ENCODE data around the gene TM9SF3.

Gene TM9SF3

GRCh38 chr10:96529634-96530279 is 57.1 kb downstream of the TM9SF3 start:
- Histone ChIP-seq H3K36me3 (ENCODE audit: control insufficient read depth, insufficient read depth, low read length, severe bottlenecking) (peaks cover 78% of the 10 kb centered on the region), H3K4me3 (ENCODE audit: low read length) (no peak overlapping the region), H3K9ac (ENCODE audit: low read length) (no peak overlapping the region), H3K27me3 (replicated peaks; ENCODE audit: control insufficient read depth, insufficient read depth, low read length) (no peaks in the 10 kb centered on the region), H3K4me1 (ENCODE audit: control insufficient read depth, insufficient read depth, low read length) (peaks cover 4% of the 10 kb centered on the region), H3K9me3 (ENCODE audit: control insufficient read depth, low read length) (no peaks in the 10 kb centered on the region)
- DNase-seq (ENCODE audit: low read depth), result no peak

- no peak overlapping the region for H3K9ac ChIP-seq (ENCODE audit: low read length)
- H3K27me3 ChIP-seq (replicated peaks; ENCODE audit: control insufficient read depth, insufficient read depth, low read length), result no peaks in the 10 kb centered on the region
- peak; percentile 7 for DNase-seq (ENCODE audit: low read depth)
- peaks cover 4% of the 10 kb centered on the region for H3K4me1 ChIP-seq (ENCODE audit: control insufficient read depth, insufficient read depth, low read length)
- no peak overlapping the region for H3K4me3 ChIP-seq (ENCODE audit: low read length)
- H3K36me3 ChIP-seq (ENCODE audit: control insufficient read depth, insufficient read depth, low read length, severe bottlenecking), result peaks cover 85% of the 10 kb centered on the region
- no peaks in the 10 kb centered on the region for H3K9me3 ChIP-seq (ENCODE audit: control insufficient read depth, low read length)
Measured at GRCh38 chr10:96524741-96525140, 62.1 kb downstream of the TM9SF3 start.

GRCh38 chr10:96517284-96517683 is 69.5 kb downstream of the TM9SF3 start:
- Histone ChIP-seq H3K27me3 (replicated peaks; ENCODE audit: control insufficient read depth, insufficient read depth, low read length) (no peaks in the 10 kb centered on the region), H3K9me3 (ENCODE audit: control insufficient read depth, low read length) (no peaks in the 10 kb centered on the region), H3K4me3 (ENCODE audit: low read length) (no peak overlapping the region), H3K9ac (ENCODE audit: low read length) (no peak overlapping the region), H3K36me3 (ENCODE audit: control insufficient read depth, insufficient read depth, low read length, severe bottlenecking) (peaks cover 48% of the 10 kb centered on the region), H3K4me1 (ENCODE audit: control insufficient read depth, insufficient read depth, low read length) (peaks cover 12% of the 10 kb centered on the region)
- DNase-seq (ENCODE audit: low read depth), result no peak

GRCh38 chr10:96516337-96516736 is 70.5 kb downstream of the TM9SF3 start:
- no peaks in the 10 kb centered on the region for H3K9me3 ChIP-seq (ENCODE audit: control insufficient read depth, low read length)
- no peak for DNase-seq (ENCODE audit: low read depth)
- peaks cover 12% of the 10 kb centered on the region for H3K4me1 ChIP-seq (ENCODE audit: control insufficient read depth, insufficient read depth, low read length)
- H3K9ac ChIP-seq (ENCODE audit: low read length), result no peak overlapping the region
- H3K36me3 ChIP-seq (ENCODE audit: control insufficient read depth, insufficient read depth, low read length, severe bottlenecking), result peaks cover 39% of the 10 kb centered on the region
- no peaks in the 10 kb centered on the region for H3K27me3 ChIP-seq (replicated peaks; ENCODE audit: control insufficient read depth, insufficient read depth, low read length)
- no peak overlapping the region for H3K4me3 ChIP-seq (ENCODE audit: low read length)

DNA sequence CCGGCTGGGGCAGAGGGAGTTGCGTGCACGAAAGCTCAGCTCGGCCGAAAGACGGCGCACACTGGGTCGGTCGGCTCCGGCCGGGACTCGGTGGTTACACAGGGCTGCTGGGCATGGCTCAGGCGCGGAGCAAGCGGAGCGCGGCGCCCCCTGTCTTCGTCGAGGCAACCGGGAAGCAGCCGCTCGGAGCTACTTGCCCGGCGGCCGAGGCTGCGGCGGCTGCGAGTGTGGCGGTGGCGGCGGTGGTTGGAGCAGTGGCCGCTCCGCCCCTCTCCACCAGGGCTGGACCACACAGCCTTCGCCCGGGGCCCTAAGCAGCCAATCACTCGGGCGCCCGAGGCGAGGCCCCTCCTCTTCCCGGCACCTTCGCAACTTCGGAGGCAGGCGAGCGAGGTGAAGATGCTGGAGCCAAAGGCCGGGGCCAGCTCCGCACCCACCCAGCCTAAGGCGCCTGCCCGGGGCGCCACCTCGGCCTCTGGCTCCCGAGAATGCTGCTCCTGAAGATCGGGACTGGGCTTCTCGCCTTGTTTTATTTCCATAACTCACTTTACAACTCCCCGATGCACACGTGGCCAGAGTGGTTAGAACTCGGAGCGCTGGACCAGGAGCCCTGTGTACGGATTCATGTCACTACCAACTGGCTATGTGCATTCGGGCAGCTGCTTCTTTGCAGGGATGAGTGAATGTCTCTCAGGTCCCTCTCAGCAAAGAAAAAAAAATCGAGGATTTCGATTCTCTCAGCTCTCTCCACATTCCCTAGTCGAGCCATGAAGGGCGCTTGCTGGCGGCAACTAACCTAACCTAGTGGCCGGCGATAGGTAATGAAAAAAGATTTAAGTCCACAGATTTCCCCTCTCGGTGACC is 72.9 kb downstream of the TM9SF3 start, which contains the start of gene TLL2:
Gene TLL2, minus strand, starts transcription at position 229 of the 864 bp plus-strand sequence. CDS start 241 bp downstream, outside the sequence.
- Histone ChIP-seq H3K9ac (ENCODE audit: low read length) (peak within 1 kb of the TSS; percentile 51), H3K4me3 (ENCODE audit: low read length) (peak within 1 kb of the TSS; percentile 78), H3K27me3 (replicated peaks; ENCODE audit: control insufficient read depth, insufficient read depth, low read length) (no peaks in the 10 kb centered on the region), H3K36me3 (ENCODE audit: control insufficient read depth, insufficient read depth, low read length, severe bottlenecking) (peaks cover 15% of the 10 kb centered on the region), H3K9me3 (ENCODE audit: control insufficient read depth, low read length) (no peaks in the 10 kb centered on the region), H3K4me1 (ENCODE audit: control insufficient read depth, insufficient read depth, low read length) (peaks cover 17% of the 10 kb centered on the region)
- DNase-seq (ENCODE audit: low read depth), result peak; percentile 95

- no peak for DNase-seq (ENCODE audit: low read depth)
- Histone ChIP-seq H3K27me3 (replicated peaks; ENCODE audit: control insufficient read depth, insufficient read depth, low read length) (no peaks in the 10 kb centered on the region), H3K9ac (ENCODE audit: low read length) (peak overlapping the region; percentile 51)
Measured at GRCh38 chr10:96513305-96513697, 73.5 kb downstream of the TM9SF3 start.

DNA sequence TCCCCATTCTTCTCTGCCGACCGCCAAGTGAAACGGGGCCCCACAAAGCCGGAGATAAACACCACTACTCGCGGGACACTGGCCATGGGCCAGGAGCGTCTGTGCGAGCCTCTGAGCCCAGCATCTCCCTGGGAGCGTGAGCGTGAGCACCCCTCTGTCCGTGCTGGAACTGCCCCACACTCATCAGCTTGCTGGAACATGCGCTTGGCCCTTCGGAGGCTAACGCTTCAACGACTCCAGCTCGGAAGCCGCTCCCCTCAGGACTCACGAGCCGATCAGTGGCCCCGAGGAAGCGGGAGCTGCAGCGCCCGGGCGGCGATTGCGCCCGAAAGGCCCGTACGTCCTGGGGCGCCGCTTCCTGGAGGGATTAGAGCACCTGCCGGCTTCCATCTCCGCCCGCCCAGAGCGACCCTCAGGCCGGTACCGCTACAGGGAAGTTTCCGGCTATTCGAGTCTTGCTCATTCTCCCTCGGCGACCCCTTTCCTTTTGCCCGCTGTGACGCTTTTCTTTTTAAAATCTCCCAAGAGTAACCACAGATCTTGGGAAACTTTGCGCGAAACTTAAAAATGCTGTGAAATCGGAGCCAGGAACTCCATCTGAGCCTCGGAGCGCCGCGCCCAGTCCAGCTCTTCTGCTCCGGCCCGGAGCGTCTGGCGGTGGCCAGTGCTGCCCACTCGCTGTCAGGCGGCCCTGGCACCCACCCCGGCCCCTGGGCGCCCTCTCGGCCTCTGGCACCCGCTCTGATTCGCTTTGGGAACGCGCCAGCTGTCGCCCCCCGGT is 74.1 kb downstream of the TM9SF3 start:
- DNase-seq (ENCODE audit: low read depth), result peak; percentile 77
- Histone ChIP-seq H3K9me3 (ENCODE audit: control insufficient read depth, low read length) (no peaks in the 10 kb centered on the region), H3K27me3 (replicated peaks; ENCODE audit: control insufficient read depth, insufficient read depth, low read length) (no peaks in the 10 kb centered on the region), H3K4me1 (ENCODE audit: control insufficient read depth, insufficient read depth, low read length) (peaks cover 21% of the 10 kb centered on the region), H3K36me3 (ENCODE audit: control insufficient read depth, insufficient read depth, low read length, severe bottlenecking) (peaks cover 4% of the 10 kb centered on the region), H3K9ac (ENCODE audit: low read length) (peak overlapping the region; percentile 51), H3K4me3 (ENCODE audit: low read length) (peak overlapping the region; percentile 78)

More at GRCh38 chr10:96513305-96513697, 73.5 kb downstream of the TM9SF3 start:
- peaks cover 10% of the 10 kb centered on the region for H3K36me3 ChIP-seq (ENCODE audit: control insufficient read depth, insufficient read depth, low read length, severe bottlenecking)
- H3K4me1 ChIP-seq (ENCODE audit: control insufficient read depth, insufficient read depth, low read length), result peaks cover 21% of the 10 kb centered on the region
- H3K4me3 ChIP-seq (ENCODE audit: low read length), result peak overlapping the region; percentile 78
- no peaks in the 10 kb centered on the region for H3K9me3 ChIP-seq (ENCODE audit: control insufficient read depth, low read length)

DNA sequence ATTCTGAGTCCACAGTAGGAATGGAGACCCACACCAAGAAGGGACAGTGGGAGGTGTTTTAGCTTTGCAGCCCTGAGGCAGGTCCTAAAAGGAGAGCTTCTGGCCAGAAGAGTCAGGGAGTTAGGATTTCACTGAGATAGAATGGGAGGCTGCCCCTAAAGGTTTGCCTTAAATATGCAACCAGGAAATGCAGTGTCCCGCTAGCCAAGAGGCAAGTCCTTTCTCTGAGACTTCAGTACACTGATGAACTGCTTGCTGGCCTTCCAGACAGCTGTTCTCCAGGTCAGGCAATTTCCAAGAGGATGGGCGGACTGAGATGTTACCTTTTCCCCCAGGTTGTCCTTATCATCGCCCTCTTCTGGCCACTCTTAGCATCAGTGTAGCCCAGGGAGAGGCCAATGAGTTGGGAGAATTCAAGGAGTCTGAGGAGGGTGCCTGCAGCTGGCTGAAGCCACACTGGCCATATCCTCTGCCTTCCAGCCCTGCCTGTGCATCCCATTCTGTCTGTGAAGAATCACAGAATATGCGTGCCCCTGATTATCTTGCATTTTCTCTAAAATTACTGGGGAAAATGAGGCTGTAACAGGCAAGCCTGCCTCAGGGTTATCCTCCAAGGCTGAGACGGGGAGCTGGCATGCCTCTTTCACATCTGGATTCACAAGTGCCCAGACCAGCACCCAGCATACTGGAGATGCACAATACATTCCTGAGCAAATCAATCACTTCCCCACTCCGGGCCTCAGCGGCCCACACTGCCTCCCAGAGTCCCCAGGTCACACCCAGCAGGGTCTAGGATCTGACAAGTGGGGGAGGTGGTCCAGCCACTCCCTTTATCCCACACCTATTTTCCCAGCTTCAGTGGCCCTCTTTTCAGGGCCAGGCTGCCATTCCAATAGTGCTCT is 75.5 kb downstream of the TM9SF3 start:
- DNase-seq (ENCODE audit: low read depth), result peak; percentile 32
- Histone ChIP-seq H3K27me3 (replicated peaks; ENCODE audit: control insufficient read depth, insufficient read depth, low read length) (no peaks in the 10 kb centered on the region), H3K4me3 (ENCODE audit: low read length) (no peak overlapping the region), H3K36me3 (ENCODE audit: control insufficient read depth, insufficient read depth, low read length, severe bottlenecking) (no peaks in the 10 kb centered on the region), H3K9ac (ENCODE audit: low read length) (no peak overlapping the region), H3K4me1 (ENCODE audit: control insufficient read depth, insufficient read depth, low read length) (peaks cover 21% of the 10 kb centered on the region), H3K9me3 (ENCODE audit: control insufficient read depth, low read length) (no peaks in the 10 kb centered on the region)

DNA sequence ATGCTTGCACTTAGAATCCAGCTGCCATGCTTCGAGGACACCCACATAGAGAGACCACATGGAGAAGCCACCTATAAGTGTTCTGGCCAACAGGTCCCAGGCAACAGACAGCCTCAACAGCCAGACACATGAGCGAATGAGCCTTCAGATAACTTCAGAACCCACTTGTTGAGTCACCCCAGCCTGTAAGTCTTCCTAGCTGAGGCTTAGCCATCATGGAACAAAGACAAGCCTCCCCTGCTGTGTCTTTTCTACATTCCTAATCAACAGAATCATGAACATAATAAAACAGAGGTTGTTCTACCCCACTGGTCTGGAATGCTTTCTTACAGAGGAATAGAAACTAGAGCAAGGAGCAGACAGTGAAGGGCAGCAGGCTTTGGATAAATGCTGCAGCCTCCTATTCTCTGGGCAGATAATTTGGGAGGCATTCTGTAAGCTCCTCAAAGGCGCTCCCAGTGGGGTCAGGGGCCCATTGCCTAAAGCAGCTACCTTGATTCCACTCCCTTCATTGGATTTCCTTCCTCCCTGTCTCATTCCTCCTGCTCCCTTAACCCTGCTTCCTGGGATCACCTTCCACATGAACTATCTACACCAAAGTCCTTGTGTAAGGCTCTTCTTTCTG is 77.7 kb downstream of the TM9SF3 start:
- no peaks in the 10 kb centered on the region for H3K27me3 ChIP-seq (replicated peaks; ENCODE audit: control insufficient read depth, insufficient read depth, low read length)
- H3K4me1 ChIP-seq (ENCODE audit: control insufficient read depth, insufficient read depth, low read length), result peaks cover 16% of the 10 kb centered on the region
- no peak overlapping the region for H3K9ac ChIP-seq (ENCODE audit: low read length)
- no peak overlapping the region for H3K4me3 ChIP-seq (ENCODE audit: low read length)
- no peaks in the 10 kb centered on the region for H3K36me3 ChIP-seq (ENCODE audit: control insufficient read depth, insufficient read depth, low read length, severe bottlenecking)
- H3K9me3 ChIP-seq (ENCODE audit: control insufficient read depth, low read length), result no peaks in the 10 kb centered on the region
- peak; percentile 55 for DNase-seq (ENCODE audit: low read depth)

DNA sequence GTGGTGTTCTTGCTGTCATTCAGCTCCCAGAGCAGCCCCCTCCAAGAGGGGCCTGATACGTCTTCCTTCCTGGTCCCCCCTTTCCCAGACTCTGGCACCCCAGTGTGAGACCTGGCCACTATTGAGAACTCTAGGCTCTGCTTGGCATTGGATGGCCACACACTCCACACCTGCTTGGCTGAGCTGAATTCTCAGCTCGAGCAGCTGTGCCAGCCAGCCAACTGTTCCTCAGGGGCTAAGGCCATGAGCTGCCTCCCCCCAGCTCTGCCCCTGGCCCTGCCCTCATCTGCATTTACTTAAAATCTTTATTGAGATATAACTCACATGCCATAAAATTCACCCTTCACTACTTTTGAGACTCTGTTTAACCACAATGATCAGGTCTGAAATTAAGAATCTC is 79.8 kb downstream of the TM9SF3 start:
- H3K9me3 ChIP-seq (ENCODE audit: control insufficient read depth, low read length), result no peaks in the 10 kb centered on the region
- H3K4me3 ChIP-seq (ENCODE audit: low read length), result no peak overlapping the region
- H3K36me3 ChIP-seq (ENCODE audit: control insufficient read depth, insufficient read depth, low read length, severe bottlenecking), result no peaks in the 10 kb centered on the region
- DNase-seq (ENCODE audit: low read depth), result no peak
- peaks cover 7% of the 10 kb centered on the region for H3K27me3 ChIP-seq (replicated peaks; ENCODE audit: control insufficient read depth, insufficient read depth, low read length)
- H3K9ac ChIP-seq (ENCODE audit: low read length), result no peak overlapping the region
- peaks cover 9% of the 10 kb centered on the region for H3K4me1 ChIP-seq (ENCODE audit: control insufficient read depth, insufficient read depth, low read length)

Measured in adipocyte (in vitro differentiated cells).